SU-DHL-6 (cell line): ENCODE measurements around the gene LYL1.

Experiments used
- CTCF ChIP-seq: fragments of 200-600 bp; sonication (generic); IDR thresholded peaks from one replicate; pipeline ENCODE4 v1.5.1; 2017; ENCODE audit warnings: antibody characterized with exemption, mild to moderate bottlenecking, low read length, moderate library complexity; ENCODE audit not compliant: insufficient read depth, poor library complexity, severe bottlenecking
- EZH2phosphoT487 ChIP-seq: fragments of 200-600 bp; sonication (generic), shearing (Covaris generic); conservative IDR thresholded peaks from 2 replicates; pipeline ENCODE4 v1.6.1; 2018; ENCODE audit warnings: mild to moderate bottlenecking, antibody characterized with exemption, low read length, moderate library complexity, mixed read lengths

- TF ChIP-seq CTCF (no peak), EZH2phosphoT487 (no peak)
These were observed 33.0 kb downstream of the LYL1 start for GRCh38 chr19:13069415-13070359.
